GM21529 (cell line): ENCODE data around the gene CD70.
"Not testable (repeated sequence)": the region's sequence is repeated elsewhere in the genome, so short reads cannot be mapped to it uniquely, and the experiment has no call there.

ENCODE experiments used
- ATAC-seq: cut with Tn5 transposase; IDR thresholded peaks from one replicate; pipeline ENCODE4 v1.9.1; 2021; ENCODE audit not compliant: unreplicated experiment

Gene CD70

DNA sequence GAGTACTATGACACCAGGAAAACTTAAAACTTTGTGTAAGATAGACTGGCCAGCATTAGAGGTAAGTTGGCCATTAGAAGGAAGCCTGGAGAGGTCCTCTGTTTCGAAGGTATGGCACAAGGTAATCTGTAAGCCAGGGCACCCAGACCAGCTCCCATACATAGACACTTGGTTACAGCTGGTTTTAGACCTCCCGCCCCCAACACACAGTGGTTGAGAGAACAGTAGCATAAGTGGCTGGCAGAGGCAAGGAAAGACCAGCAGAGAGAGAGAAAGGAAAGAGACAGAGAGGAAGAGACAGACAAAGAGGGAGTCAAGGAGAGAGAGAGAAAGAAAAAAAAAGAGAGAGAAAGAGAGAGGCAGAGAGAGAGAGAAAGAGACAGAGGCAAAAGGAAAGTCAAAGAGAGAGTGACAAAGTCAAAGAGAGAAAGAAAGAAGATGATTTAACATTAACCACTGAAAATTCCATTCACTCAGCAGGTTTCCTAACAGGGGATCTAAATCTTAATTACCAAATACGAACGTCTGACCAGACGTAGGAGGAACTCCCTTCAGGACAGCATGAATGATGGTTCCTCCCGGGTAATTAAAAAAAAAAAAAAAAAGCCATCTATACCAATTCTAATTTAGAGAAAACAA is 7.4 kb upstream of the CD70 start:
- not testable (repeated sequence) for ATAC-seq

DNA sequence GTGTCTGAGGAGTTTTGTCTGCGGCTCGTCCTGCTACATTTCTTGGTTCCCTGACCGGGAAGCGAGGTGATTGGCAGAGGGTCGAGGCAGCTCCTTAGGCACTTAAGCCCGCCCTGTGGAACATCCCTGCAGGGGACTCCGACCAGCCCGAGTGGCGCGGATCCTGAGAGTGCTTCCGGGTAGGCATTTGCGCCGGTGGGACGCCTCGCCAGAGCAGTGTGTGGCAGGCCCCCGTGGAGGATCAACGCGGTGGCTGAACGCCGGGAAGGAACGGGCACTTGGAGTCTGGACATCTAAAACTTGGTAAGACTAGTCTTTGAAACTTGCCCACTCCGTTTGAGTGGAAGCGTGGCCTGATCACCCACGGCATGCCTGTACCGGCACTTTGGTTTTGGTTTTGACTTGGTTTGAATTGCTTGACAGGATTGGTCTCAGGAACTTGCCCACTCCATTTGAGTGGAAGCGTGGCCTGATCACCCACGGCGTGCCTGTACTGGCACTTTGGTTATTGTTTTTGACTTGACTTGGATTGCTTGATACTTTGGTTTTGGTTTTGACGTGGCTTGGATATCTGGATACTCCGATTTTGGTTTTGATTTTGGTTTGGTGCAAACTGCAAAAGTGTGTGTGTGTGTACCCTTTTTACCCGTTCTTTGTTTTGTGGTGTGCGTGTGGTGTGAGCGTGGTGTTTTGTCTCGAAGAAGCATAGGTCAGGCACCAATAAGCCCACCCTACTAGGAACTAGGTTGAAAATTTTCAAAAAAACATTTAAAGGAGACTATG is 6.7 kb upstream of the CD70 start:
- not testable (repeated sequence) for ATAC-seq

DNA sequence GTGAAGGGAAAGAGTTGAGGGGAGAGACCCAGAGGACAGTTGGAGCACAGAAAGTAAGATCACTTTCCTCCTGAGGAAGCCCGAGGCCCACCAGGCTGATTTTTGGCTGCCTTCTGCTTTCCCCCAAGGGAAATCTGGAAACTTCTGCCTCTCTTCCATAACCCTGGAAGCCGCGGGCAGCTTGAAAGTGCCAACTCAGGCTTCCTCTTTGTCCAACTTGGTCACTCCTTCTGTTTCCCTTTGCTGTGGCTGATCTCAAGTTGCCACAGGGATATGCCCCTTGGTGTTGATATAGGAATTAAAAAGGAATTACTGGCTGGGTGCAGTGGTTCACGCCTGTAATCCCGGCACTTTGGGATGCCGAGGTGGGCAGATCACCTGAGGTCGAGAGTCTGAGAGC is 5.7 kb upstream of the CD70 start:
- ATAC-seq = no peak

DNA sequence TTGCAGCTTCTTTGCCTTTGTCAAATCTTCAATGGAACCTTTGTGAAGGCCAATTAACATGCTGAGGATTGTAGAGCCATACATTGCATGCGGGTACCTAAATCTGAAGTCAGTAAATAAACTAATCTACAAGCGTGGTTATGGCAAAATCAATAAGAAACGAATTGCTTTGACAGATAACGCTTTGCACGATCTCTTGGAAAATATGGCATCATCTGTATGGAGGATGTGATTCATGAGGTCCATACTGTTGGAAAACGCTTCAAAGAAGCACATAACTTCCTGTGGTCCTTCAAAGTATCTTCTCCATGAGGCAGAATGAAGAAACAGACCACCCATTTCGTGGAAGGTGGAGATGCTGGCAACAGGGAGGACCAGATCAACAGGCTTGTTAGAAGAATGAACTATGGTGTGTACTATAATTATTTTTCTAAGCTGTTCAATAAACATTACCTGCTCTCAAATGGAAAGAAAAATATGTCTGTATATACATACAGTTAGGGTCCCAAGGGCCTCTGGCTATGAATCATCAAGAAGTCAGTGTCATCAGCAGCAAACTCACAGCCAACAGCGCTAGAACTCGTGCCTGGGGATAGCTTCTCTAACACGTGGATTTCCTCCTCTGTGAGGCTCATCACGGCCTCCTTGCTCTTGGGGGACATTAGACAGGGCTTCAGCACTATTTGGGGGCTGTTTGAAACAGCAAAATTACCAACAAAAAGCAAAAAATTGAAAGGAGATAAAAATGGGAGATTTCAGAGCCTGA is 2.9 kb upstream of the CD70 start:
- ATAC-seq = no peak

DNA sequence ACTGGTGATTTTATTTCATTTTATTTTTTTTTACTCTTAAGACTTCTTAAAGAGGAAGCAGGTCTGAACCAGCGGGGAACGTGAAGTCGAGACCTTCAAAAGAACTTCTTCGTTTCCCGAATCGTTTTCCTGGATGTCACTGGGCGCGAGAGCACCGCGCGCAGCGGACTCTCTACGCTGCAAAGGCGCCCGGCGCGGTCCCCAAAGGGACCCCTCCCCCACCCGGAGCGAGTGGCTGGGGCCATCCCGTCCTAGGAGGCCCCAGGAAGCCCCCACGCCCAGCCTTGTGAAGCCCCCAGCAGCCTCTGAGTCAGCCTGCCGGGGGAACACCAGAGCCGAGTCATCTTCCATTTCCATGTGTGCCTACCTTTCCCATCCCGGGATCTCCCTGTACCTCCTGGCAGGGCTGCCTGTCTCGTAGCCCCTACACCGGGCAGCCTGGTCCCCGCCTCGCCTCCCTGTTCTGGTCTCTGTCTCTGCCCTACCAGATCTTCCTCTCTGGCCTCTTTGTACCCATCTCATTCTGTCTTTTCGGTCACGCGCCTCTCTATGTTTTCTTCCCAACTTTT is 608 bp downstream of the CD70 start:
- ATAC-seq = no peak

DNA sequence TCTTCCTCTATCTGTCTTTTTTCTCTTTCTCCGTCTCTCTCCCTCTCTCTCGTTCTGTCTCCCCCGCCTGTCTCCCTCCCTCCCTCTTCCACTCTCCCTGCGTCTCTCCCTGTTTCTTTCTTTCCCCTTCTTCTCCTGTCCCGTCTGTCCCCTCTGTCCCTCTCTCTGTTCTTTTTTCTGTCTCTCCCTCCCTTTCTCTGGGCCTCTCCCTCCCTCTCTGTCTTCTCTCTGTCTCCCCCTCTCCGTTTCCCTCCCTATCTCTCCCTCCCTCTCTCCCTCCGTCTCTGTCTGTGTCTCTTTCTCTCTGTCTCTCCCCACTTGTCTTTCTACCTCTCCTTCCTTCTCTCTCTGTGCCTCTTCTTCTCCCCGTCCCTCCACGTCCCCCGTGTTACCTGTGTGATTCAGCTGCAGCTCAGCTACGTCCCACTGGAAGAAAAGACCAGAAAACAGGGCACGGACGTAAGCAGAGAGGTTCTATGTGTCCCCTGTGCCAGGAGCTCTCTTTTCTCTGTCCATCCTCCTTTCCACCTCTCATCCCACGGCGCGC is 1.2 kb downstream of the CD70 start:
- no peak for ATAC-seq

DNA sequence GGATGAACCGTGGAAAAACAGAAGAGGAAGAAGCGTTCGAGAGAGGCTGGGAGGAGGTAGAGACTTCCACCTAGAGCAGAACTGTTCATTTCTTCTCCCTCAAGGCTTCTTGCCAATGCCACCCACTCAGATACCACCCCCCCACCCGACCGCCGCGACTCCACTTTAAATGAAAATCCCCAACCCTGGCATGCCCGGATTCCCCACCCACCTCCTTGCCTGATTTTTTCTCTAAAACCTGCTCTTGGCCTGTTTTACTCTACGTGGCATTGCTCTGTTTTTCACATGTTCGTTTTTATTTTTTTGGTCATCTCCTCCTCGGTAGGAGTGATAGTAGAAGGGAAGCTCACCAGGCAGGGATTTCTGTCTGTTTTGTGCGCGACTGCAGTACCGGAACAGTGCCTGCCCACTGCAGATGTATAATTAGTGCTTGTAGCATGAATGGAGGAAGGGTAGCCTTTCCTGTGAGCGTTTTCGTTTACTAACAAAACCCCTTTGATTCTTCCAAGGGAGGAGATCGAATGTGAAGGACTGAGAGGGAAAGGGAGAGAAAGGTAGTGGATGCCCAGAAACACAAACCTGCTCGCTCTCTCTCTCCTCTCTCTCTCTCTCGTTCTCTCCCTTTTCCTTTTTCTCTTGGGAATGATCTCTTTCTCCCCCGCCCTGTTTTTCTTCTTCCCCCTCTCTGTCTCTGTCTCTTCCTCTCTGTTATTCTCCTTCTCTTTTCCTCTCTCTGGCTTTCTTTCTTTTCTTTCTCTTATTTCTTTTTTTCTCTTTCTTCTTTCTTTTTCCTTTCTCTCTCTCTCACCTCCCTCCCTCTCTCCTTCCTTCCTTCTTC is 2.2 kb downstream of the CD70 start:
- ATAC-seq = no peak

DNA sequence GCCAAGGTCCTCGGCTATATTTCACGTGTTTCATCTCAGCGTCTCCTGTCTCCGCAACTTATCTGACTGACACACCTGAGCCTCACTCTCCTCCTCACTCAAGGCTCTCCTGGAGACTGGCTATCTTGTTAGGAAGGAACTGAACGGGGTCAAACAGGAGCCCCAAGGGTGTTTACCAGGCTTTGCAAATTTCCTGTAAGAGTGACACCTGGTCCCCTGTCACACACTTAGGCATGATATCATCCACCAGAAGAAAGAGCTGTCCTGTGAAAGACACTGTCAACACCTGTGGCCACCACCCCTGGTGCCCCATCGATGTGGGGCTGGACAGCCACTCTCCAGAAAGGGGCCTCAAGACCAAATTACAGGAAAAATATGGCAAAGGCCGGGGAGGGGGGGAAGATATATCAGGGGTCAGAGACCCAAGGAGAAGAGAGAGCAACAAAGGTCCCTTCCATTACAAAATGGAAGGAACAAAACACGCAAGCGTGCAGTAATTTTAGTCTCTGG is 2.9 kb downstream of the CD70 start:
- ATAC-seq = no peak

DNA sequence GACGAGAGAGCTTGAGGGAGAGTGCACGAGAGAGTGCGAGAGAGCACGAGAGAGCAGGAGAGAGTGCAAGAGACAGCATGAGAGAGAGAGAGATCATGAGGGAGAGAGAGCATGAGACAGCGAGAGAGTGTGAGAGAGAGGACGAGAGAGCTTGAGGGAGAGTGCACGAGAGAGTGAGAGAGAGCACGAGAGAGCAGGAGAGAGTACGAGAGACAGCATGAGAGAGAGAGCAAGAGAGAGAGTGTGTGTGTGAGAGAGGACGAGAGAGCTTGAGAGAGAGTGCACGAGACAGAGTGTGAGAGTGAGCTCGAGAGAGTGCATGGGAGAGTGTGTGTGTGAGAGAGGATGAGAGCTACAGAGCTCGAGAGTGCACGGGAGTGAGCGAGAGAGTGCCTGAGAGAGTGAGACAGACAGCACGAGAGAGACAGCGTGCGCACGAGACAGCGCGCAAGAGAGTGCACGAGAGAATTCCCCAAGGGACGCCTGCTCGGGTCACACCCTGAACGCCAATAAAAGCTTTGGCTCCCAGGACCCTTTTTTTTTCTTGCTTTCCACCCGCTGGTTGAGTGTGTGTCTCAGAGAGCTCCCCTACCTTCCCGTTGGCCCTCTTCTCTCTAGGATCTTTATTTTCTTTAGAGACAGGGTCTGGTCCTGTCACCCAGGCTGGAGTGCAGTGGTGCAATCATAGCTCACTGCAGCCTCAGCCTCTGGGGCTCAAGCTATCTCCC is 3.7 kb downstream of the CD70 start:
- ATAC-seq = no peak

DNA sequence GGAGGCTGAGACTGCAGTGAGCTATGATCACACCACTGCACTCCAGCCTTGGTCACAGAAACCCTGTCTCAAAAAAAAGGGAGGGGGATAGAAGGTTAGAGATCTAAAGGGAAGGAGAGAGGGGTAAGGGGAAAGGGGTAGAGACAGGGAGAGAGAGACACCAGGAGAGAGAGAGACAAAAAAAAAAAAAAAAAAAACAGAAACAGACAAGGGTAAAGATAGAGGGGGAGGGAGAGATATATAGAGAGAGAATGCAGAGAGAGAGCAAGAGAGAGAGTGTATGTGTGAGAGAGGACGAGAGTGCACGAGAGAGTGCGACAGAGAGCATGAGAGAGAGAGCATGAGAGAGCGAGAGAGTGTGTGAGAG is 4.2 kb downstream of the CD70 start:
- ATAC-seq = no peak

DNA sequence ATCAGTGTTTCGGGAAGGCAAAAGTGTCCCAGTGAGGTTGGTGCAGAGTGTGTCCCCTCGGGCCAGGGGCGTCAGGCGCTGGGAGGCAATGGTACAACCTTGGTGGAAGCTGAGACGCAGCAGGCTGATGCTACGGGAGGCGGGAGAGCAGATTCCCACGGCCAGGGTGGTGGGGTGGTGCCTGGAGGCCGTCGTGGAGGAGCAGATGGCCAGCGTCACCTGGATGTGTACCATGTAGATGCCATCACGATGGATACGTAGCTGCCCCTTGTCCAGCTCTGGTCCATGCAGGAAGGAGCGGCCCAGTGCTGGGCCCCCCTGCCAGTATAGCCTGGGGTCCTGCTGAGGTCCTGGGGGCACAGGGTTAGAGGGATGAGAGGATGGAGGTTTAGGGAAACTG is 4.9 kb downstream of the CD70 start:
- no peak for ATAC-seq

DNA sequence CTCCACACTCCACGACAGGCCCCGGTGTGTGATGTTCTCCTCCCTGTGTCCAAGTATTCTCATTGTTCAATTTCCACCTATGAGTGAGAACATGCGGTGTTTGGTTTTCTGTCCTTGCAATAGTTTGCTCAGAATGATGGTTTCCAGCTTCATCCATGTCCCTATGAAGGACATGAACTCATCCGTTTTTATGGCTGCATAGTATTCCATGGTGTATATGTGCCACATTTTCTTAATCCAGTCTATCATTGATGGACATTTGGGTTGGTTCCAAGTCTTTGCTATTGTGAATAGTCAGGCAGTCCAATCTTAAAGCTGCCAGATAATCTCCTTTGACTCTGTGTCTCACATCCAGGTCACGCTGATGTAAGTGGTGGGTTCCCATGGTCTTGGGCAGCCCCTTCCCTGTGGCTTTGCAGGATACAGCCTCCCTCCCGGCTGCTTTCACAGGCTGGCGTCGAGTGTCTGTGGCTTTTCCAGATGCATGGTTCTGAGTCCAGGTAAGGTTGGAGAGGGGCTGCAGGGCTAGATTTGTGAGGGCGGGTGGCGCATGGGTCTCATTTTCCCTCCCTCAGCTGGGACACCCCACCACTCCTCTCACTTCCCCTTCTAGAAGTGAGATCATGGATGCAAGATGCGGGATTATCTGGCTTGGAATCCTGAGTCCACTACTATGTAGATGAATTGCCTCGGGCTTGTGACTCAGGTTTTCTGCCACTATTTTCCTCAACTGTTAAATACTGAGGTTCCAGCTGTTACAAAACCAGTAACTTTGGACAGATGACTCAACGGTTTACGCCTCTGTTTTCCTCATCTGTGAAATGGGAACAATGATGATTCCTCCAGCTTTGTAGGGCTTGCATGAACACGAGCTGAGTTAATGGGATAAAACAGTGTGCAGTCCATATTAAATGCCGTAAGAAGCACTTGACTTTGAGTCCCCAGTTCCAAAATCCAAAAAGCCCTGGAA is 8.2 kb downstream of the CD70 start:
- not testable (repeated sequence) for ATAC-seq

DNA sequence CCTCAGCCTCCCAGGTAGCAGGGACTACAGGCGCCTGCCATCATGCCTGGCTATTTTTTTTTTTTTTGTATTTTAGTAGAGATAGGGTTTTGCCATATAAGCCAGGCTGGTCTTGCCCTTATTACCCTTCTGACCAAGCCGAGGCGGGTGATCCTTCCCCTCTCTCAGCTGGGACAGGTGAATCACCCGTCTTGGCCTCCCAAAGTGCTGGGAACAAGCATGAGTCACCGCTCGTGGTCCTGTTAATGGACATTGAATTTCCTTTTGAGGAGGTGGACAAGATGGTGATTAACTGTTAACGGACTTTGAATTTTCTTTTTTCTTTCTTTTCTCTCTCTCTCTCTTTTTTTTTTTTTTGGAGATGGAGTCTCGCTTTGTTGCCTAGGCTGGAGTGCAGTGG is 10.6 kb downstream of the CD70 start:
- ATAC-seq = no peak

DNA sequence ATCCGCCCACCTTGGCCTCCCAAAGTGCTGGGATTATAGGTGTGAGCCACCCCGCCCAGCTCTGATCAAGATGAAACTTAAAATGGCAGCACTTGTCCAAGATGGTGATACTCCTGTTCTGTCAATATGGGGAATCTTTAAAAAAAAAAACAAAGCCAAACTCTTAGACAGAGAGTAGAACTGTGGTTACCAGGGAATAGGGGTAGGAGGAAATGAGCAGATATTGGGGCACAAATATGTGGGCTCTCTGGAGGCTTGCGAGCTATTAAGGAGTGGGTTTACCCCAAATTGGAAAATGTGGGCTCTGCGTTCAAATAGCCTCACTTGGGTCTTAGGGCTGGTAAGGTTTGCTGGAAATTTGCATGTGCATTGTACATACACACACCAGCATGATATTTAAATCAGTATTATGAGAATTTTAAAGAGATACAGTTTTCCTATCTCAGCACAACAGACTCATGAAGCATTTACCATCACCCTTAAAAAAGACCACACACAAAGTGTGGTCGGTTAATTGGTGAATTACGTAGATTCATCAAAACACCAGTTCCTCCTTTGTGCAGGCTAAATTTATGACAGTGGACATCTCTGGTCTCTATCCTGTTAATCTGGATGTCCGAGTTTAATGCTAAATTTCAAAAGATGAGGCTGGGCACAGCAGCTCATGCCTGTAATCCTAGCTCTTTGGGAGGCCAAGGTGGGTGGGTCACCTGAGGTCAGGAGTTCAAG is 11.3 kb downstream of the CD70 start:
- no peak for ATAC-seq

DNA sequence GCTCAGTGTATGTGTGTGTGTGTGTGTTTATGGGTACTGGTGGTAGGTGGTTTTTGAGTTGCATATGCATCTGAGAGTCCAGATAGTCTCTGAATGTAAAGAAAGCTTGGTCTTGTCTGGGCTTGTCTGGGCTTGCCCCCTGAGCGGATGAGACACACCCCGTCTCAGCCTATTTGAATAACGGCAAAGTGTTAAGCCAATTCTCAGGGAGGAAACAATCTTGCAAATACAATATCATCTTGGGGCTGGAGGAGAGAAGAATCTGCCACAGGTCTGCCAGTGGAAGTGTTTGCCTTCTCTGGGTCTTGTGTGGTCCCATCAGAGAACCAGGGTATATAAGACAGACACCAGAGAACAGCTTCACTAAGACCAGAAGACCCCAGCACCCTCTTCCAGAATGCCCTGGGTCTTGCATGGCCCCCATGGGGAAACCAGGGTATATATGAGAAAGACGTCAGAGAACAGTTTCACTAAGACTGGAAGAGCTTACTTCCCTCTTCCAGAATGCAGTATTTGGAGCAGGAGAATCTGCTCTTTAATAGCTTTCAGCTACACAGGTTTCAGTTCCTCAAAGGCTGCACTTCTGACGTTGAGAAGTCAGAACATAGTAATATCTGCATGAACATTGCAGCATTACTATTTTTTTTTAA is 13.3 kb downstream of the CD70 start:
- peak; percentile 74 for ATAC-seq

DNA sequence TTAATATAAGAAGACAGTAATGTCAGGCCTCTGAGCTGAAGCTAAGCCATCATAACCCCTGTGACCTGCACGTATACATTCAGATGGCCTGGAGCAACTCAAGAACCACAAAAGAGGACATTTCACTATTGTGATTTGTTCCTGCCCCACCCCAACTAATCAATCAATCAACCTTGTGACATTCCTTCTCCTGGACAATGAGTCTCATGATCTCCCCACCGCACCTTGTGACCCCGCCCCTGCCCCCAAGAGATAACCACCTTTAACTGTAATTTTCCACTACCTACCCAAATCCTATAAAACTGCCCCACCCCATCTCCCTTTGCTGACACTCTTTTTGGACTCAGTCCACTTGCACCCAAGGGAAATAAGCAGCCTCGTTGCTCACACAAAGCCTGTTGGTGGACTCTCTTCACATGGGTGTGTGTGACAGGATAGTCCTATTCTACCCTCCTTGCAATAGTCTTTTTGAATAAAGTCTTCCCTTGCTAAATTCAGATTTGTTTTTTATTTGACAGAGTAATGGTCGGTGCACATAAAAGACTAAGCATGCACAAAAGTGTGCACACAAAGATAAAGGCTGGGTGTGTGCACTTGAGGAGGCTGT is 14.0 kb downstream of the CD70 start:
- ATAC-seq = no peak

DNA sequence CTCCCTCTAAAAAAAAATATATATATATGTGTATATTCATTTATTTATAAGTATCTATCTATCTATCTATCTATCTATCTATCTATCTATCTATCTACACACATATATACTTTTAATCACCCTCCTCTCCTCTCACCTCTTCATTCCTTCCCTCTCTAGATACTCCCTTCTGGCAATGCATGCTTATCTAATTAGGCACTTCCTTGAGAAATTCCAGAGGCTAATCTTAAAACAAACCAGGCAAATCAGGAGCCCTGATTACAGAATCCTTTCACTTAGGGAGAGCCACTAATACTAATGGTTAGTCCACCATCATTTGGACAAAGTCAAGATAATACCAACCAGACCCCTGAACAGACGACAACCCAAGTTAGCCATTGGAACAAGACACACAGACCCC is 17.6 kb downstream of the CD70 start:
- no peak for ATAC-seq
